HepG2 (cell line): Measurements from ENCODE around the gene CD68. TPM values are rescaled to one million over a fixed set of nuclear protein-coding genes. Genes with fewer than 3 reads are reported as not detected.

Experiments
- HDAC1 ChIP-seq: sonication (generic); formaldehyde crosslinking; IDR thresholded peaks from 2 replicates; pipeline ENCODE4 v1.5.1; 2020; ENCODE audit warnings: mild to moderate bottlenecking, missing genetic modification reagents
- polyA plus RNA-seq, 8 experiments: library from polyadenylated mRNA; depleted of rRNA in 3 of 8; stranded (reverse) in 7 of 8; unstranded in 1 of 8; fragments of >200 nt; fragmentation: Illumina TruSeq in 4 of 8; extraction: Trizol in 4 of 8; gene quantifications; 2 replicates each; pipeline versions ENCODE4 v1.2.1 to v1.2.3, GENCODE V29; 2011 to 2016; ENCODE audit warnings: low read depth in 4 of 8, missing spikeins in 1 of 8, mixed read lengths in 1 of 8; ENCODE audit not compliant: insufficient read depth in 1 of 8
- total RNA-seq, 5 experiments: library from RNA; depleted of rRNA; stranded (reverse); fragments of >200 nt; fragmentation: Illumina TruSeq; extraction: Trizol; gene quantifications; 2 replicates each; pipeline ENCODE4 v1.2.3, GENCODE V29; 2016; ENCODE audit warnings: low read depth in 1 of 5
- TF ChIP-seq, protein P1 (sequence below): sonication (generic); formaldehyde crosslinking; IDR thresholded peaks from 2 replicates; pipeline ENCODE4 v1.5.1; 2020; ENCODE audit warnings: mild to moderate bottlenecking, missing genetic modification reagents, moderate library complexity
- TF ChIP-seq, protein P2 (sequence below): IDR thresholded peaks from 2 replicates; pipeline ENCODE4 v1.6.1; 2012; ENCODE audit warnings: low read length, improper control_type of control experiment
- TF ChIP-seq, protein P3 (sequence below): sonication (generic); formaldehyde crosslinking; IDR thresholded peaks from 2 replicates; pipeline ENCODE4 v1.5.0; 2020; ENCODE audit warnings: mild to moderate bottlenecking, missing genetic modification reagents

Gene CD68
- total and polyA plus RNA-seq, 2 of the 13 experiments (the other 11 are each of a cell fraction or from before 2014, with no cell fraction given), result 10.3 to 104 TPM

DNA sequence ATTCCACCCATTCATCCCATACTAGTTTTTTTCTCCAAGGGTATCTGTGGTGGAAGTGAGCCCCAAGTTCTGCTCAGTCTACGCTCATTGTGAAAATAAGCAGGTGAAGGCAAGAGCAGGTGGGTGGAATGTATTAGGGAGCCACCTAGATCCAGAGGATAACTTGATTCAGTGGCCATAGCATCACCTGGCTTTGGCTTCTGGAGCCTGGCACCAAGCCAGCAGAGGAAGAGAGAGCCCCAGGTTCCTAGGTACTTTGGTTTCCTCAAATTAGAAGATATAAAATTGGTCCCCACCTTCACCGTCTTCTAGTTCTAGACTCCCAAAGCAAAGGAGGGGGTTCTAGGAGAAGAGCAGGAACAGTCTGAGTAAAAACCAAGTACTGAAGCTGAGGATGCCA is 31.2 kb downstream of the CD68 start (continued):
- TF ChIP-seq, protein P1, sequence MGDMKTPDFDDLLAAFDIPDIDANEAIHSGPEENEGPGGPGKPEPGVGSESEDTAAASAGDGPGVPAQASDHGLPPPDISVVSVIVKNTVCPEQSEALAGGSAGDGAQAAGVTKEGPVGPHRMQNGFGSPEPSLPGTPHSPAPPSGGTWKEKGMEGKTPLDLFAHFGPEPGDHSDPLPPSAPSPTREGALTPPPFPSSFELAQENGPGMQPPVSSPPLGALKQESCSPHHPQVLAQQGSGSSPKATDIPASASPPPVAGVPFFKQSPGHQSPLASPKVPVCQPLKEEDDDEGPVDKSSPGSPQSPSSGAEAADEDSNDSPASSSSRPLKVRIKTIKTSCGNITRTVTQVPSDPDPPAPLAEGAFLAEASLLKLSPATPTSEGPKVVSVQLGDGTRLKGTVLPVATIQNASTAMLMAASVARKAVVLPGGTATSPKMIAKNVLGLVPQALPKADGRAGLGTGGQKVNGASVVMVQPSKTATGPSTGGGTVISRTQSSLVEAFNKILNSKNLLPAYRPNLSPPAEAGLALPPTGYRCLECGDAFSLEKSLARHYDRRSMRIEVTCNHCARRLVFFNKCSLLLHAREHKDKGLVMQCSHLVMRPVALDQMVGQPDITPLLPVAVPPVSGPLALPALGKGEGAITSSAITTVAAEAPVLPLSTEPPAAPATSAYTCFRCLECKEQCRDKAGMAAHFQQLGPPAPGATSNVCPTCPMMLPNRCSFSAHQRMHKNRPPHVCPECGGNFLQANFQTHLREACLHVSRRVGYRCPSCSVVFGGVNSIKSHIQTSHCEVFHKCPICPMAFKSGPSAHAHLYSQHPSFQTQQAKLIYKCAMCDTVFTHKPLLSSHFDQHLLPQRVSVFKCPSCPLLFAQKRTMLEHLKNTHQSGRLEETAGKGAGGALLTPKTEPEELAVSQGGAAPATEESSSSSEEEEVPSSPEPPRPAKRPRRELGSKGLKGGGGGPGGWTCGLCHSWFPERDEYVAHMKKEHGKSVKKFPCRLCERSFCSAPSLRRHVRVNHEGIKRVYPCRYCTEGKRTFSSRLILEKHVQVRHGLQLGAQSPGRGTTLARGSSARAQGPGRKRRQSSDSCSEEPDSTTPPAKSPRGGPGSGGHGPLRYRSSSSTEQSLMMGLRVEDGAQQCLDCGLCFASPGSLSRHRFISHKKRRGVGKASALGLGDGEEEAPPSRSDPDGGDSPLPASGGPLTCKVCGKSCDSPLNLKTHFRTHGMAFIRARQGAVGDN (CRISPR knock-in tag), result no peak
- TF ChIP-seq, protein P2, sequence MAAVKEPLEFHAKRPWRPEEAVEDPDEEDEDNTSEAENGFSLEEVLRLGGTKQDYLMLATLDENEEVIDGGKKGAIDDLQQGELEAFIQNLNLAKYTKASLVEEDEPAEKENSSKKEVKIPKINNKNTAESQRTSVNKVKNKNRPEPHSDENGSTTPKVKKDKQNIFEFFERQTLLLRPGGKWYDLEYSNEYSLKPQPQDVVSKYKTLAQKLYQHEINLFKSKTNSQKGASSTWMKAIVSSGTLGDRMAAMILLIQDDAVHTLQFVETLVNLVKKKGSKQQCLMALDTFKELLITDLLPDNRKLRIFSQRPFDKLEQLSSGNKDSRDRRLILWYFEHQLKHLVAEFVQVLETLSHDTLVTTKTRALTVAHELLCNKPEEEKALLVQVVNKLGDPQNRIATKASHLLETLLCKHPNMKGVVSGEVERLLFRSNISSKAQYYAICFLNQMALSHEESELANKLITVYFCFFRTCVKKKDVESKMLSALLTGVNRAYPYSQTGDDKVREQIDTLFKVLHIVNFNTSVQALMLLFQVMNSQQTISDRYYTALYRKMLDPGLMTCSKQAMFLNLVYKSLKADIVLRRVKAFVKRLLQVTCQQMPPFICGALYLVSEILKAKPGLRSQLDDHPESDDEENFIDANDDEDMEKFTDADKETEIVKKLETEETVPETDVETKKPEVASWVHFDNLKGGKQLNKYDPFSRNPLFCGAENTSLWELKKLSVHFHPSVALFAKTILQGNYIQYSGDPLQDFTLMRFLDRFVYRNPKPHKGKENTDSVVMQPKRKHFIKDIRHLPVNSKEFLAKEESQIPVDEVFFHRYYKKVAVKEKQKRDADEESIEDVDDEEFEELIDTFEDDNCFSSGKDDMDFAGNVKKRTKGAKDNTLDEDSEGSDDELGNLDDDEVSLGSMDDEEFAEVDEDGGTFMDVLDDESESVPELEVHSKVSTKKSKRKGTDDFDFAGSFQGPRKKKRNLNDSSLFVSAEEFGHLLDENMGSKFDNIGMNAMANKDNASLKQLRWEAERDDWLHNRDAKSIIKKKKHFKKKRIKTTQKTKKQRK, result no peak
- no peak for TF ChIP-seq HDAC1 (CRISPR knock-in tag)
- TF ChIP-seq, protein P3, sequence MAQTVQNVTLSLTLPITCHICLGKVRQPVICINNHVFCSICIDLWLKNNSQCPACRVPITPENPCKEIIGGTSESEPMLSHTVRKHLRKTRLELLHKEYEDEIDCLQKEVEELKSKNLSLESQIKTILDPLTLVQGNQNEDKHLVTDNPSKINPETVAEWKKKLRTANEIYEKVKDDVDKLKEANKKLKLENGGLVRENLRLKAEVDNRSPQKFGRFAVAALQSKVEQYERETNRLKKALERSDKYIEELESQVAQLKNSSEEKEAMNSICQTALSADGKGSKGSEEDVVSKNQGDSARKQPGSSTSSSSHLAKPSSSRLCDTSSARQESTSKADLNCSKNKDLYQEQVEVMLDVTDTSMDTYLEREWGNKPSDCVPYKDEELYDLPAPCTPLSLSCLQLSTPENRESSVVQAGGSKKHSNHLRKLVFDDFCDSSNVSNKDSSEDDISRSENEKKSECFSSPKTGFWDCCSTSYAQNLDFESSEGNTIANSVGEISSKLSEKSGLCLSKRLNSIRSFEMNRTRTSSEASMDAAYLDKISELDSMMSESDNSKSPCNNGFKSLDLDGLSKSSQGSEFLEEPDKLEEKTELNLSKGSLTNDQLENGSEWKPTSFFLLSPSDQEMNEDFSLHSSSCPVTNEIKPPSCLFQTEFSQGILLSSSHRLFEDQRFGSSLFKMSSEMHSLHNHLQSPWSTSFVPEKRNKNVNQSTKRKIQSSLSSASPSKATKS (CRISPR knock-in tag), result no peak
